ENCODE results near the gene IFNLR1. TPM values are rescaled to one million over a fixed set of nuclear protein-coding genes. Genes with fewer than 3 reads are reported as not detected.

Gene IFNLR1
- total and polyA plus RNA-seq, 9 of the 15 experiments (the other 6 are each of a cell fraction or from before 2014, with no cell fraction given) = not detected

DNA sequence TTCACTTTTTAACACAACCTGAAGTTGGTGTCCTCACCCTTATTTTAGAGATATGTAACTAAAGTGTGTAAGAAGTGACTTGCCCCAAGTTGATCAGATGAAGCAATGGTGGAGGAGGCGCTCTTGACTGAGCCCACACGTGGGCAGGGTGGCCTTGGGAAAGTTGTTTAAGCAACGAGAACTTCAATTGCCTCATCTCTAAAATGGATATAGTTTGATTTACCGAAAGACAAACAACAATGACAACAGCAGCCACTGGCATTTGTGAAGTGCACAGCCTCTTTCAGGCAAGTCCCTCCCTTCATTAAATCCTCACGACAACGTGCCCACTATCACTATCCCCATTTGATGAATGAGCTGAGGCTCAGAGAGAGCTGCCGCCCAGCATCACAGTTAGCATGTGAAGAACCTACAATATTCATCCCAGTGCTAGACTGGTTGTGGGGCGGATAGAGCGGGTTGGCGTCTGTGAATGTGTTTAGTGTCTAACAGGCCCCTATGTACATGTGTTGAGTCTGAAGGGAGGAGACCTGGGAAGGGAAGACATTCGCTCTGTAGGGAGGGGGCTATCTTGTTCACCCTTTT lies 47.2 kb downstream of the IFNLR1 start:
- intact Hi-C loops (cut with micrococcal nuclease) = no loop called here
- Histone ChIP-seq H3K27me3 (ENCODE audit: control insufficient read depth in 2 of 2, insufficient read depth in 2 of 2, low read length in 2 of 2) (peaks cover 46 to 65% of the 10 kb centered on the region in 2 experiments), H3K9me3 (replicated peaks; ENCODE audit: control insufficient read depth, insufficient read depth, low read depth, low read length) (no peaks in the 10 kb centered on the region), H3K9ac (ENCODE audit: insufficient read depth in 1 of 2, low read depth in 2 of 2, low read length in 2 of 2) (no peak overlapping the region), H3K4me1 (replicated peaks in 1 of 2; ENCODE audit: control insufficient read depth in 2 of 2, insufficient read depth in 2 of 2, low read length in 2 of 2) (peaks cover 0 to 3% of the 10 kb centered on the region in 2 experiments; a peak in 1 of 5 replicates), H3K4me3 (no peak overlapping the region), H3K9me1 (ENCODE audit: control insufficient read depth, insufficient read depth, low read length) (no peaks in the 10 kb centered on the region), H3K27ac (ENCODE audit: extremely low read depth, low read depth, low read length) (no peak overlapping the region), H3K36me3 (ENCODE audit: control insufficient read depth, insufficient read depth, low read length) (no peaks in the 10 kb centered on the region), H4K20me1 (replicated peaks; ENCODE audit: control insufficient read depth, insufficient read depth, low read length) (peaks cover 21% of the 10 kb centered on the region), H2AFZ (ENCODE audit: low read depth, low read length) (no peak overlapping the region), H3K4me2 (ENCODE audit: insufficient read depth, low read length) (no peak overlapping the region), H3K79me2 (ENCODE audit: control insufficient read depth, insufficient read depth, low read length) (no peaks in the 10 kb centered on the region)
- ChIA-PET CTCF (ENCODE audit: low intra/inter-chr PET ratio) (no interaction called here), POLR2A (interaction anchor here (0.6 kb wide), 1 partner anchor 17 kb away, joined by 3 read pairs; no protein-coding TSS in a partner anchor)
- TF ChIP-seq NFXL1 (CRISPR knock-in tag; IDR thresholded peaks at IDR 0.05) (no peak), FOXP1 (CRISPR knock-in tag; IDR thresholded peaks at IDR 0.05) (no peak), PRMT5 (CRISPR knock-in tag; IDR thresholded peaks at IDR 0.05) (no peak)
- in situ Hi-C loops (cut with MboI) = no loop called here
- DNase-seq (ENCODE audit: extremely low read depth in 1 of 4, low spot score in 3 of 4) = no peak
- no TSS peak for BruUV-seq (replicated peaks)
- ATAC-seq = no peak
- 7% methylated on average over 11 of the region's 11 CpGs for WGBS (ENCODE audit: insufficient coverage, low coverage, missing lambda C conversion rate)
- no peak for FAIRE-seq

GRCh38 chr1:24139222-24139489 lies 47.9 kb downstream of the IFNLR1 start:
- ChIA-PET POLR2A (no interaction called here), CTCF (ENCODE audit: low intra/inter-chr PET ratio) (no interaction called here)
- ATAC-seq (no peak), DNase-seq (ENCODE audit: extremely low read depth in 1 of 4, low spot score in 3 of 4) (no peak), FAIRE-seq (no peak)
- no peak overlapping the region for H2AFZ ChIP-seq (ENCODE audit: low read depth, low read length)
- H3K4me1 ChIP-seq (replicated peaks in 1 of 2; ENCODE audit: control insufficient read depth in 2 of 2, insufficient read depth in 2 of 2, low read length in 2 of 2) = peaks cover 0 to 3% of the 10 kb centered on the region in 2 experiments; a peak in 1 of 5 replicates
- no peaks in the 10 kb centered on the region for H3K9me3 ChIP-seq (replicated peaks; ENCODE audit: control insufficient read depth, insufficient read depth, low read depth, low read length)
- 0% methylated on average over 2 of the region's 2 CpGs for WGBS (ENCODE audit: insufficient coverage, low coverage, missing lambda C conversion rate)
- H3K27ac ChIP-seq (ENCODE audit: extremely low read depth, low read depth, low read length) = no peak overlapping the region
- no peaks in the 10 kb centered on the region for H3K9me1 ChIP-seq (ENCODE audit: control insufficient read depth, insufficient read depth, low read length)
- H3K9ac ChIP-seq (ENCODE audit: insufficient read depth in 1 of 2, low read depth in 2 of 2, low read length in 2 of 2) = no peak overlapping the region
- no TSS peak for BruUV-seq (replicated peaks)
- peaks cover 42 to 62% of the 10 kb centered on the region in 2 experiments for H3K27me3 ChIP-seq (ENCODE audit: control insufficient read depth in 2 of 2, insufficient read depth in 2 of 2, low read length in 2 of 2)
- intact Hi-C loops (cut with micrococcal nuclease) = no loop called here
- H3K4me3 ChIP-seq = no peak overlapping the region
- in situ Hi-C loops (cut with MboI) = no loop called here
- H3K79me2 ChIP-seq (ENCODE audit: control insufficient read depth, insufficient read depth, low read length) = no peaks in the 10 kb centered on the region
- no peak overlapping the region for H3K4me2 ChIP-seq (ENCODE audit: insufficient read depth, low read length)
- H3K36me3 ChIP-seq (ENCODE audit: control insufficient read depth, insufficient read depth, low read length) = no peaks in the 10 kb centered on the region
- H4K20me1 ChIP-seq (replicated peaks; ENCODE audit: control insufficient read depth, insufficient read depth, low read length) = peaks cover 21% of the 10 kb centered on the region
- no peak for TF ChIP-seq CEBPG (CRISPR knock-in tag; IDR thresholded peaks at IDR 0.05)
- TF ChIP-seq CEBPG (tag; conservative IDR thresholded peaks at IDR 0.05 in 1 of 2, IDR thresholded peaks at IDR 0.05 in 1 of 2) = peak in 1 of 2 experiments; percentile 35; a peak in 1 of 4 replicates
- TF ChIP-seq ZNF146 (CRISPR knock-in tag; IDR thresholded peaks at IDR 0.05; ENCODE audit: unreplicated experiment) = peak; percentile 65
- no peak for TF ChIP-seq AFF4 (CRISPR knock-in tag; IDR thresholded peaks at IDR 0.05)
- TF ChIP-seq STAG1 (CRISPR knock-in tag; IDR thresholded peaks at IDR 0.05; ENCODE audit: borderline replicate concordance) = no peak
- no peak for TF ChIP-seq MAZ (CRISPR knock-in tag; conservative IDR thresholded peaks at IDR 0.05 in 1 of 2, IDR thresholded peaks at IDR 0.05 in 1 of 2)
- TF ChIP-seq PCBP1 (IDR thresholded peaks at IDR 0.05; ENCODE audit: low read depth, low read length, poor library complexity, severe bottlenecking) = no peak
- no peak for TF ChIP-seq HDAC8 (tag; IDR thresholded peaks at IDR 0.05)

All from K562 (cell line).